GM18870 (cell line): ENCODE data around the gene ALAS1.

Experiments
- ATAC-seq: cut with Tn5 transposase; IDR thresholded peaks from one replicate; pipeline ENCODE4 v1.9.1; 2021; ENCODE audit warnings: moderate library complexity; ENCODE audit not compliant: unreplicated experiment

ALAS1 gene

GRCh38 chr3:52198643-52199608 lies 966 bp downstream of the ALAS1 start:
- no peak for ATAC-seq

- ATAC-seq, result no peak
These were observed 3.2 kb downstream of the ALAS1 start for GRCh38 chr3:52200981-52201679.

GRCh38 chr3:52202384-52203077 lies 4.6 kb downstream of the ALAS1 start:
- ATAC-seq, result no peak

GRCh38 chr3:52203701-52204100 lies 5.7 kb downstream of the ALAS1 start:
- no peak for ATAC-seq

GRCh38 chr3:52204337-52205073 lies 6.5 kb downstream of the ALAS1 start:
- ATAC-seq, result no peak

- no peak for ATAC-seq
These were observed 7.9 kb downstream of the ALAS1 start for GRCh38 chr3:52205727-52206372.

- no peak for ATAC-seq
These were observed 10.6 kb downstream of the ALAS1 start for GRCh38 chr3:52208556-52208955.

- ATAC-seq, result no peak
These were observed 12.1 kb downstream of the ALAS1 start for GRCh38 chr3:52210037-52210436.

GRCh38 chr3:52210550-52211046 lies 12.6 kb downstream of the ALAS1 start:
- no peak for ATAC-seq

- ATAC-seq, result no peak
These were observed 13.4 kb downstream of the ALAS1 start for GRCh38 chr3:52211268-52211891.

GRCh38 chr3:52213005-52213404 lies 15.0 kb downstream of the ALAS1 start:
- ATAC-seq, result no peak

GRCh38 chr3:52213901-52214300 lies 15.9 kb downstream of the ALAS1 start:
- no peak for ATAC-seq

GRCh38 chr3:52215351-52215750 lies 17.4 kb downstream of the ALAS1 start:
- ATAC-seq, result no peak

- ATAC-seq, result no peak
These were observed 18.8 kb downstream of the ALAS1 start for GRCh38 chr3:52216585-52217408.

GRCh38 chr3:52217409-52217805 lies 19.4 kb downstream of the ALAS1 start:
- no peak for ATAC-seq

GRCh38 chr3:52218026-52218425 lies 20.1 kb downstream of the ALAS1 start:
- no peak for ATAC-seq

- ATAC-seq, result no peak
These were observed 20.5 kb downstream of the ALAS1 start for GRCh38 chr3:52218454-52218853.

GRCh38 chr3:52218937-52219650 lies 21.1 kb downstream of the ALAS1 start:
- ATAC-seq, result no peak
